Stimulated activated CD8-positive, alpha-beta memory T cell treated with anti-CD3 and anti-CD28 coated beads, Interleukin-12 subunit alpha, Interleukin-12 subunit beta, amount 100 ng/mL, for 4 hours (primary cell): ENCODE results near the gene NLGN1.

ENCODE experiments used
- DNase-seq: peaks from one replicate; pipeline ENCODE4 v3.0.0-alpha.2; 2020; ENCODE audit warnings: low read depth

NLGN1 gene

DNA sequence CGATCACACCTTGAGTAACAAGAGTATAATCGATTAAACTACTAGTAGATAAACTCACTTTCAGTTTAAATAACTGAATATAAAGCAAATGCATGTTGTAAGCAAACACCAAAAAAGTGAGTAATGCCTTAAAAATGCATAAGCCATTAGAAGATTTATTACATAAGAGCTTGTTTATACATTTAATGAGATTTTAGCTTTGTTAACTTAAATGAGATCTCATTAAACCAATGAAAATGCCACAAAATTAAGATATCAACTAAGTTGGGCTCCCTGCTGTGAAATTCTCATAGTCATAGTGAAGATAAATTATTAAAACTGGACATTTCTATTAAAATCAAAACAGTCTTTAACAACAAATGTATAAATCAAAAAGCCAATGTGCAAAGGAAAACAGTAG is 701.2 kb downstream of the NLGN1 start:
- DNase-seq = no peak

DNA sequence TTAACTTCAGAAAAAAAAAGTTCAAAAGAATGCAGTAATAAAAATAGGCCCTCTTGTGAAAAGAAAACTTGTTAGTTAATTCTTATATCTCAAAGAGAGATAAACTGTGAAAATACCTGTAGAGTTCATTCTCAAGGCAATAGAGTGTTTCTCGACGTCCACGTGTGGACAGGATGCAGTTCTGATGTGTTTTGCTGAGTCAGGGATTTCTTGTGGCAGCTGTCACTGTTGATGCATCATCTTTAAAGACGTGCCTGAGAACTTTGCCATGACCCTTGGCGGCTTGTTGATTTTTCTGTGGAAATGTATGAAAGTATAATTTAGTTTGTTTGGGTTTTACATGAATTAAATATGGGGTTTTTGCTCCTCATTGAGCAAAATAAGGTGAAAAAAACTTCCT is 702.2 kb downstream of the NLGN1 start:
- DNase-seq = no peak

DNA sequence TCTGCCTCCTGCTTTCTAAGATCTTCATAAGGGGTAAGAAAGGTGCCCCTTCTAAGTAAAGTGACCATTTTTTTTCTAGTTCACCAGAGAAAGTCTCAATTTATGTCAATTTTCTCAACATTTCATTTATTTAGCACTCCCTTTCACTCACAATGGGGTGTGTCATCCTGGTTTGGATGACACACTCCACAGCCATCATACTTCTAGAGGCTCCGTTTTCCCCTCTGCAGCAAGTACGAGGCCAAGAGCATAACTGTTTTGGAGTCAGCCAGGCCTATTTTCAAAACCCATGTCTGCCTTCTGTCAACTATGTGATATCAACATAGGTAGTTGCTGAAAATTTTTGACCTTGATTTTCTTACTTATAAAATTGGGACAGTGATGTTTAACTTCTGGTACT is 703.2 kb downstream of the NLGN1 start:
- no peak for DNase-seq

DNA sequence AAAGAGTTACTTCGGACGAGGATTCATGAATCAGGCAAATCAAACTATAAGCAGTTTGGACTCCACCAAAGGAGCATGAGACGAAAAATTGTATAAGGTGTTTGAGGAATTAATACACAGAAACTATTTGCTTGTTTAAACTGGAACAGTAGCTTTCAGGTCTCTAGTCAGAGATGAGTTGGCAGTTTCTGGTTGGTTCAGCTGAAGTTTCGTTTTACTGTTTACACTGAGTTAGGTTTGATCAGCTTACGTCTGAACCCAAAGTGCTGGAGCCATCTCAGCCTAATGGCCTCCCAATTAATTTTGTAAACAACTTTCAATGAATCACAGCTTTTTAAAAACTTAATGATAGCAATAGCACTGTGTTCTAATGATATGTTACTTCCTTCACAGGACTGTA is 703.7 kb downstream of the NLGN1 start:
- no peak for DNase-seq

DNA sequence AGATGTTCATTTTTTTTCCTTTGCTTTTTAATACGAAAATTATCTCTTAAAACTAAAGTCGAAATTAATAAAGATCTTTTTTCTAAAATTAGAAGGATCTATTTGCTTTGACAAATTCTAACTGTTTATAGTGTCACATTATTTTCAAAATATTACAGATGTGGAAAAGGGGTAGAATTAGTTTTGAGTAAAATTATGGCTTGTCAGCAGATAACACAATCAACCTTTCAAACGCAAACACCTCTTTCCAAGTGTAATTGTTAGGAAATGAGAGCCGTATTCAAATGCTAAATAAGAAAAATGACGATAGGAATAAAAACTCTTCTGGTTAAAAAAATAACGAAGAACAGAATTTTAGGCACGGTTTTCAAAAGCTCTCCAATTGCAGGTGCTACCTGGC is 704.7 kb downstream of the NLGN1 start:
- DNase-seq = no peak

DNA sequence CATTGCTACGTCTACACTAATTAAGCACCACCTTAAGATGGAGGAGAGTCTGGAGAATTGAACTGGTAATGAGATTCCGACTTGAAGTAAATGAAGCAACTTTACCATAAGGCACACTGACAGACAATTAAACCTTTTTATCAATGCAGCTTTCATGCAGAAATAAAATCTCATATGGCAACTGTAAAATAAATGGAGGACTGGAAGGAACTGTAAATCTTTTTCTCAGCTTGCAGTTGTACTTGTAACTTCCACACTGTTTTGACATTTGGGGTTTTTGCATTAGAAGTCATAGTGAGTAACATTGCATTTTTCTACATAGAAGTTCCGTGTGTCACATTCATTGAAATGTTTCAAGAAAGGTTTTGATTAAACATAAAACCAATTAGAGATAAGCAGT is 705.3 kb downstream of the NLGN1 start:
- DNase-seq = no peak

DNA sequence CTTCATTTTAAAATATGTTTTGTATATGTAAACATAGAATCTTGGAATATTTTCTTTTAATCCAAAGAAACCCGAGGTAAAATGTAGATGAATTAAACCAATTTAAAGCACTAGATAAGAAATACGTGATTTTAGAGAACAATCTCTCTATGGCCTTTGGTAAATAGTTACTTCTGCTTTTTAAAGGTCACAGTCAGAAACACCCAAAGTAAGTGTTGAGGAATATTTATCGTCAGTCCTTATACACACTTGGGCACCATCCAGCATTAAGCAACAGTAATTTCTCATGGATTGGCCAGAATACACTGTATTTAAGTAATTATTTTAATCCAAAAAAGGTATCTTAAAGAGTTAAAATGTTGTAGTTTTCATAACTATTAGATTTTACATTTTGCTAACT is 713.2 kb downstream of the NLGN1 start:
- no peak for DNase-seq

DNA sequence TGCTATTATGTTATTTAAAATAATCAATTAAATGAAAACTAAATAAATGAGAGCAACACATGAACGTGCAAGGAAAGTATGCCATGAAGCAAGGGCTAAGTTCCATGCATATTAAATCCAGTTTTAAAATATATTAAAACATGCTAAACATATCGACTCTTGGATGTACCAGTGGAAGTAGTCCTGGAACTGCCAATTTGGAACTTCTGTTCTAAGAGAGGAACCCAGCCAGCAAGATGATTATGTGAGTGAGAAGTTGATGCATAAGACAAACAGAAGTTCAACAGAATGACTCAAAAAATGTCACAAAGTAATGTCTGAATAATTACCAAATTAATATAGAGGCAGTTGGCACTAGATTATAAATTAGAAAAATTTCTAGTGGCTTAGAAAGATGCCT is 714.2 kb downstream of the NLGN1 start:
- DNase-seq = no peak

DNA sequence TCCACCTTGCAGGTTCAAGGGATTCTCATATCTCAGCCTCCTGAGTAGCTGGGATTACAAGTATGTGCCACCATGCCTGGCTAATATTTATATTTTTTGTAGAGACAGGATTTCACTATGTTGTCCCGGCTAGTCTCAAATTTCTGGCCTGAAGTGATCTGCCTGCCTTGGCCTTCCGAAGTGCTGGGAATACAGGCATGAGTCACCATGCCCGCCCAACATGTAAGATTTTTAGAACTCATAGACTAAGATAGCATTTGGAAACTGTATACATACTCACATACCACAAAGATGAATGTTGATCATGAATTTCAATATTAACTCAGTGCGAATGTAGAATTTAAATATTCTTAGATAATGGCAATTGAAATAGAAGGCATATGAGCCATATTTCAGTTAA is 718.9 kb downstream of the NLGN1 start:
- no peak for DNase-seq

DNA sequence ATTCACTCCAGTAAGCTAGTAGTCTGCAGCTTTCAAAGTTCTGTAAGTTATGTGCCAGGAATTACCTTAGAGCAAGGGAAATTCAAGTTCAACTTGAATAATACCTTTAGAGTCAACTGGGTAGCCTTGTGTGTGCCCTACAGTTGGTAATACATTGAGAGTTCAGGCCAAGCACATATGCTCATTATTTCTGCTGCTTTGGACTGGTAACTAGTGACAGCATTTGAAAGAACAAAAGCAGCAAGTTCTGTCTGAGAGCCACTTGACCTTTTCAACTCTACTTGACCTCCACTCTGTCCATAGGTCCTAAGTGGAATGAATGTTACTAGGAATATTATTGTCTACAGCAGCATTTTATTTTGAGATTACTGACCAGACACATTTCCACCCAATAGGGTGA is 723.5 kb downstream of the NLGN1 start:
- DNase-seq = no peak

DNA sequence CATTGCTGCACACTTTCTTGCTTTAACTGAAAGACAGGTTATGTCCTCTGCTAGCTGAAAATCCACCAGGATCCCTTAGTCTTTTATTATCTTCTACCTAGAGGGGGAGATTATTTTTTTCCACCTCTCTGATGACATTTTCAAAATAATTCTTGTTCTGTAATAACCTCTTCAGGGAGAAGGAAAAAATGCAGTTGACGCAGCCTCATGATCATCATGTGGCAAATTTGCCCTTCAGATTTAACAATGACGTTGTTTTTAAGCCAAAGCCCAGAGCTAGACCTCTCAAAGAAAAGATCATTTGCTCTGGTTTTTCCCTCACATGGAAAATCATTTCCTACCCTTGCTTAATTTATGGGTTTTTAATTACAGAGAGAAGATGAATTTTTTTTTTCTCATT is 724.9 kb downstream of the NLGN1 start:
- DNase-seq = no peak

DNA sequence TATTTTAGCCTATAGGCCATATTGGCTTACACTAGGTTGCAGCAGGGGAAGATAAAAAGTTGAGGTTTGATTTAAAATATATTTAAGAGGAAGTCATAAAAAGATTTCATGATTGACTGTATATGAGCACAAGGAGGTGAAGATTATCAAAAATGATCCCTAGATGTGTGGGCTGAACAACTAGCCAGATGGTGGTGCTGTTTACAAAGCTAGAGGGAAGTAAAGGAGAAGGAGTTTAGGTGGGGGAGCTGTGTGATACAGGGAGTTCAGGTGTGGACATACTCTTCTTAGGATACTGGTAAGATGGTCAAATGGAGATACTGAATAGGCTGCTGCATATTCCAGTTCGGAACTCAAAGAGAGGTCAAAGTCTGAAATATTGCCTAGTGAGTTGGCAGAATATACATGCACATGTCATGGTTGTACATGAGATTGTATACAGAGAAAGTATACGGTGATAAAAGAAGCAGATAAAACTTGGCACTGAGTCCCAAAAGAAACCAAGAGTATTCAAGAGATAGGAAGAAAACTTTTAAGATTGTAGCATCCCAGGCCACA is 727.8 kb downstream of the NLGN1 start:
- DNase-seq = no peak

DNA sequence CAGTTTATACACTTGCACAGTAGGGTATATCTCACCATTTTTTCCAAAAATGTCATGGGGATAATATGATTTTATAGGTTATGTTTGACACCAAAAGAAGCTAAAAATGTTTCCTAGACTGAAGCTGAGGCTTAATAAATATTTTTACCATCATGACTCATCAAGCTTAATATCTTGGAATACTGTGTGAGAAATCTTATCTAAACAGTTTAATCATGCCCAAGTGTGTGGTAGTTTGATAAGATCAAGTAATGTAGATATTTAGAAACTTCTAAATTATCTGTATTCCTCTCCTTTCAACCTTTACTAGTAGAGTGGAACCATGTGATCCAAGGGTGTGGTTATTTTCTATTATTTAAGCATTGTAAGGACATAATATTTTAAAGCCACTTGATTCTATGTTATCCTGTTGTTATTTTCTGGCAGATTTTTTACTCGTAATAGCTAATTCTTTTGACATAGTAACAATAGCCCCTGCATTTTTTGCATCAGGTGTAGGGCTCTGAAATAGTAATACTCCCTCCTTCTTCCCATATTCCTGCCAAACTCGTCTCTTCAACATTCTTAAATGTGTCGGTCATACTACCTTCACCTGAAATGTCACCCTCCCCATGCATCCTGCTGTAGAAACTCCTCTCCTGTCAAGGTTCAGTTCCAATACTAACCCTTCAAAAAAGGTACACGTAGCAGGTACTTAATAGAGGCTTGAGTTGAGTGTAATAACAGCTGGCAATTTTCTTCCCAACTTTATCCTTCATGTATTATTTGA is 729.6 kb downstream of the NLGN1 start:
- DNase-seq = no peak

DNA sequence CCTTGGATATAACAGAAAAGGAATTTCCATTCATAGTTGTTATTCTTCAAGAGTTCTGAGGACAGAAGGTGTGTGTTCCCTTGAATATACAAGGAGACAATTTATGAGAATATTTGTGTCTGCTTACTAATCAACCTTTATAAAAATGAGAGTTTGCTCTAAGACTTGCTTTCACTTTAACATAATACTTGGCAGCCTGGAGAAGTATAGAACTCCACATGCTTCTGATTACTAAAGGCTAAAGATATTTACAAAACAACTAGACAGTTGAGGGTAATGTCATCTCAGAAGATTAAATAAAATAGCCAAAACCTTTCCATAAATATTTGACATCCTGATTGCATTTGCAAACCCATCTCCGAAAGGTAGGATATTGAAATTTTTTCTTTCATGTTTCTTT is 734.5 kb downstream of the NLGN1 start:
- DNase-seq = no peak

DNA sequence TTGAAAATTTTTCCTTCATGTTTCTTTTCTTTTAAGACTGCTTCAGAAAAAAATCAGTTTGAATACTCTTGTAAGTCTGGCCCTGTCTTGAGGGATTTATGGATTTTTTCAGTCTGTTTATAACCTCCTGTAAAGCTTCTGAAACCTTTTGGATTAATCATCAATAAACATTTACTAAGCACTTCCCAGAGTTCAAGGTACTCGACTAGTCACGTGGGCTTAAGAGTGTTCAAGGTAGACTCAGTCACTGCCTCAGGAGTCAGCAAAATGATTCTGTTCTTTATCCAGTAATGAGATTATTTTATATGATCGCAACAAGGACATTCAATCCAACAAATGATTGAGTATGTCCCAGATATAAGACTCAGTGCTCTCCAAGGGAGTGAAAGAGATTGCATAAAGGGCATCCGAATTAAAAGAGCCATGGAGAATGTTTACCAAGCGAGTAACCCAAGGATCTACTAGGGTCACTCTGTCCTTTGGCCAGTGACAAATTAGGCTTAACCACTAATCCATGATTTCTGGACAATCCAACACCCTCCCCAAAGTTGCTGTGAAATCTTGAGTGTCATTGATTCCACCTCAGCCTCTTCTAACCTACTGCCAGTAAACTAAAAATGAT is 735.0 kb downstream of the NLGN1 start:
- no peak for DNase-seq

DNA sequence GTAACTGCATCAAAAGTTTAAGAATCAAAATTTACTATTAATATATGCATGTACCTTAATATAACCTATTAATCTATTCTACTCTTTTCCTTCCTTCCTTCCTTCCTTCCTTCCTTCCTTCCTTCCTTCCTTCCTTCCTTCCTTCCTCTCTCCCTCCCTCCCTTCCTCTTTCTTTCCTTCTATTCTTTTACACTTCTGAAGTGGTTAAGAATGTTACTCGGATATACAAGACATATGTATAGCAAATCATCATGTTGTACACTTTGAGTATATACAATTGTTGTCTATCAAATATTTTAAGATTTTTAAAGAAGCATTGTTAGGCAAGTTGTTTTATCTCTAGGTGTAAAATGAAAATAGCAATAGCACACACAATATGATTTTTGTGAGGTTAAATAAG is 748.5 kb downstream of the NLGN1 start:
- no peak for DNase-seq

DNA sequence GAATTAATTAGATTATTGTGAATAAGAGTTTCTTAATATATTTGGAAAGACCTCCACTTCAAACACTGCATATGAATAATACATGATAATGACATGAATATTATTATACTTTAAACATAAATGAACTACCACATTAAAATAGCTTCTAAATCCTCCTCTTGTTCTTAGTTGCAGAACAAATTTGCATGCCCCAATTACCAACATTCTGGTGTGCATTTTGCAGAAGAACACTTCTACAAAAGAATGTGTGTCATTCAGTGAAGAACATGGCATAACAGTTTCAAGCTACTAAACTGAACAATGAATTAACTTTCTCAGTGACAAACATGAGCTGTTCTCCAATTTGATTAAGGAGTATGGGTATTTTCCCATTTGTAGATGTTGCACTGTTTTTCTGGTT is 750.3 kb downstream of the NLGN1 start:
- DNase-seq = no peak

DNA sequence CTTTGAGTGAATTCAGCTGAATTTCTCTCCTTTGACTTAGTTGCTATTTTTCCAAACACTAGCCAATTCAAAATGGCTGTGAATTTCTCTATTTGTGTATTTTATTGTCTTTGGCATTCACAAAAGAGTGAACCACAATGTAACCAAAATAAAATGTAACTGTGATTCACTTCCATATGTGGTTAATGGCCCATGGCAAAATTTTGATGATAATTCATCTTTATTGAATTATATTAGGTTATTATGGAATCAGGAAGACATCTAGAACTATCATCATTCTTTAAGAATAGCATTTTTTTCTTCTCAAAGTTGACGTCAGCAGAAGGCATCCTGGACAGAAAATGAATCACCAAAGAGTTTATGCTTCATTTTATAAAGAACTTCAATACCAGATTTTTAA is 756.3 kb downstream of the NLGN1 start:
- DNase-seq = no peak

DNA sequence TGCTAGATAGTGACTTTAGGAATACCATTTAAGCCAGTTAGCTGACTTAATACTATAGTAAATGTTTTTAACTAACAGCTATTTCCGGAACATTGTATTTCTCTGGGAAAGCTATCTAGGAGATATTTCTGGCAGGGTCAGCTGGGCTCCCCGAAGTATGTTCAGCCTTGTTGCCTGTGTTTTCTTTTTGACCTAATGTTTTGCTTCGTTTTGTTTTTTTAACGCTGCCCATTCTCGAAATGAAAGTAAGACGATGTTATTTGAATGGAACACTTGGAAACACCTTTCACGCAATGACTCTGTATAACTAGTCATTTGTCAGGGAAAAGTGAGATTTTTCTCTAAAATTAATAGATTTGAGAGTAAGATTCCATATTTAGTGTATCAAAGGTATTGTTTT is 758.7 kb downstream of the NLGN1 start:
- DNase-seq = no peak

DNA sequence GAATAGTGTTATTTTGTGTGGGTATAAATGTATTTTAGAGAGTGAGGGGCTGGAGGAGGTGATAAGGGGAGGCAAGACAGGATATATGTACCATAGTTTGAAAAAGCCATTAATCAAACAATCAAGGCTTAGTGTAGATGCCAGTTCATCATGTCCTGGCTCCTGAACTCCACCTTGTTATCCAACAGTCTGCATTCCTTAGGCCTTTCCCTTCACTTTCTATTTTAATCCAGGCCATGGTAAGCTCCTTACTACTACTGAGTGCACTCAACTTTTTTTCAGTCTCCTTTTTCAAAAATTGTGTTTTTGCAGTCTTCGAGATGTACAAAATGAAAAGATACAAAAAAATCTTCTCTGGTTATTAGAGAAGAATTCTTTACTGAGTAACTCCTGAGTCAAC is 761.1 kb downstream of the NLGN1 start:
- no peak for DNase-seq

DNA sequence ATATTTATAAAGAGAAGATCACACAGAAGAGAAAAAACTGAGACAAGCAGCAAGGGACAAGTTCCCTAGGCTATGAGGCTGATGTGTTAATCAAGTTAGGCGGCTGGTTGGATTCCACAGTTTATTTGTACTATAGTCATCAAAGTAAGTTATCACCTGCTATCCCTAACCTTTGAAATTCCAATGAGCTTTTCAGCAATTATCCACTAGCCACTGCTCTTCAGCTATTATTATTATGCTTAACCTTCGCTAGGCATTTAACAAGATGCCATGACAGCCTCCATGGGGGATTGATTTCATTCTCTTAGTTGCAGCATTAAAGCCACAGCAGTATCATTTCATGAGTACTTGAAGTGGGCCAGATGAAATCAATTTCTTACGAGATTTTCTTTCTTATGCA is 762.1 kb downstream of the NLGN1 start:
- DNase-seq = no peak

DNA sequence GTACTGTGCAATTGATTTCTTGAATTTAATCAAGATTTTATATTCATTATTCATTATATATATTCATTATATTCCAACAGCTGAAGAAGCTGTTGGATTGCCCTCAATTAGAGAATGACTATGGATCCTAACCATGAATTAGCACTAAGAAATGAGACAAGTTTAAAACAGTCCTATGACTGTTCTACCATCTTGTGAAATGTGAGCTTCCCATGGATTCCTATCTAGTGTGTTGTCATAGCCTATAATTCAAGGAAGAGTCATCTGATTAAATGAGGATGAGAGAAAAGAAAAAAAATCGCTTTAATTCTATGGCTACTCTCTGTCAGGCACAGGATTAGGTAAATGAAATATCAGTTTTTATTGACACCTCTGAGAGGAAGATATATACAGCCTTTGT is 765.0 kb downstream of the NLGN1 start:
- DNase-seq = no peak

DNA sequence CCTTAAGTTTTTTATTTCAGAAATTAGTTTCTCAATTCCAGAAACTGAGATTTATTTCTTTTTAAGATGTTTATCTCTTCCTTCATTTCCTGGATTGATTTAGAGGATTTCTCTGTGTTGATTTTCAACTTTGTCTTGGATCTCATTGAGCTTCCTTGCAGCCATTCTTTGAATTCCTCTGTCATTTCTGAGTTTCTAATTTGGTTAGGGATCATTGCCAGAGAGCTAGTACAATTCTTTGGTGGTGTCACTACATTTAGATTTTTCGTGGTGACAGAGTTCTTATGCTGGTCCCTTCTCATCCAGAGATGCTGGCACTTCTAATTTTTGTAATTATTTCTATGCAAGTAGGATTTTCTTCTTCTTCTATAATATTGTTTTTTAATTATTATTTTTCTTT is 770.5 kb downstream of the NLGN1 start:
- no peak for DNase-seq
